Measurements from ENCODE around the gene IFT22.
A peak's percentile ranks its signal among the peaks of the same experiment; 100 is the strongest.
"Not testable (repeated sequence)": the region's sequence is repeated elsewhere in the genome, so short reads cannot be mapped to it uniquely, and the experiment has no call there.

The IFT22 gene

DNA sequence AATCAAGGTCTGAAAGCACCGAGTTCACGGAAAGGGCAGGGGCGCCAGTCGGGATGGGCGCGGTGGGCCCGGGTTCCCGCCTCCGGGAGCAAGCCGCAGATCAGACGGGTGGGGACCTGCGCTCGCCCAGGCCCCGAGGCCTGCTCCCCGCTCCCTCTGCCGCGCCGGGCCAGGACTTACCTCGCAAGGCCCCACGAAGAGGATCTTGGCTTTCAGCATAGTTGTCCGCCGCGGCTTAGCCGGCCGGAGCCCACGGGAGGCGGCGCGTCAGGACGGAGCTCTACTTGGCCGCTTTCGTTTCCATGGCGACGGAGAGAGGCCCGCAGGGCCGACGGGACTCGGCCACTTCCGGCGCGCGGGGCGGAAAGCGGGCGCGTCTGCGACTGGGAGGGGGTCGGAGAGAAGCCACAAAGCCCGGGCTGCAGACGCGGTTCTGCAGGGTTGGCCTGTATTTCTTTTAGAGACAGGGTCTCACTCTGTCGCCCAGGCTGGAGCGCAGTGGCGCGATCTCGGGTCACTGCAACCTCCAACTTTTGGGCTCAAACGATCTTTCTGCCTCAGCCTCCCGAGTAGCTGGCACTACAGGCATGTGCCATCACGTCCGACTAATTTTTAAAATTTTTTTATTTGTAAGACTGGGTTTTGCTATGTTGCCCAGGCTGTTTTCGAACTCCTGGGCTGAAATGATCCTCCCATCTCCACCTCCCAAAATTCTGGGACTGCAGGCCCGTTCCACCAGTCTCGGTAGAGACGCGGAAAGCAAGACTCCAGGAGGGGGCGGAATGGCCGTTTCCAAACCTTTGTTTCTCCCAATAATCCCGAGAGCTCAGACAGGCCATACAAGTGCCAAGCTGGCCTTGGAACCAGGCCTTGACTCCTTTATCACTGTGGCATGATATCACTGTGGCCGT is at the start of gene IFT22:
TSS of gene IFT22 (minus strand) at position 322 of the 911 bp plus-strand sequence. CDS start at position 219, 103 bp downstream.
- peak; percentile 99 for DNase-seq

GRCh38 chr7:101370836-101371235 is 49.2 kb upstream of the IFT22 start:
- DNase-seq: peak; percentile 57

DNA sequence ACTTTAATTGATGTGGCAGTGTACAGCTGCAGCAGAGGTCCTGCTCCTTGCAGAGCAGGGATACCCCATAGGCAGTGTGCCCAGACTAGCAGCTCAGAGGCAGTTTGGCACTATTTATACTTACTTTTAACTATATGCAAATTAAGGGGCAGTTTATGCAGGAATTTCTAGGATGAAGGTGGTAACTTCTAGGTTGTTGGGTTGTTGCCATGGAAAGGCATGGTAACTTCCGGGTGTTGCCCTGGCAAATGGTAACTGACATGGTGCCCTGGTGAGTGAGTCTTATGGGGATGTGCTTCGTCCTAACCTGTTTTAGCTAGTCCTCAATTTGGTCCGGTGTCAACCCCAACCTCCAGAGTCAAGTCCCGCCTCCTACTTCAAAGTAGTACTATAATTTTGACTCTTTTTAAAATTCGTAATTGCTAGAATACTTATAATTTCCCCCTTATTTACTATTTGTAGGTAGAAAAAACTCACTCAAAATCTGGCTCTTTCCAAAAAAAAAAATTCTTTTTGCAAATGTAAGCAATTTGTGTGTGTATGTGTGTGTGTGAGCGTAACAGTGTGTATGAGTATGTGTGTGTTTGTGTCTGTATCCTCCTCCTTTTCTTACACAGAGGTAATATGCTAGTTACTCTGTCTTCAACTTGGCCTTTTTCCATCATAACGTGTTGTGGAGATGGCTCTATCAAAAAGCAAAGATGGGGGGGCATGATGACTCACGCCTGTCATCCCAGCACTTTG is 47.0 kb upstream of the IFT22 start:
- no peak for DNase-seq

- no peak for DNase-seq
Measured at GRCh38 chr7:101367676-101368075, 46.1 kb upstream of the IFT22 start.

DNA sequence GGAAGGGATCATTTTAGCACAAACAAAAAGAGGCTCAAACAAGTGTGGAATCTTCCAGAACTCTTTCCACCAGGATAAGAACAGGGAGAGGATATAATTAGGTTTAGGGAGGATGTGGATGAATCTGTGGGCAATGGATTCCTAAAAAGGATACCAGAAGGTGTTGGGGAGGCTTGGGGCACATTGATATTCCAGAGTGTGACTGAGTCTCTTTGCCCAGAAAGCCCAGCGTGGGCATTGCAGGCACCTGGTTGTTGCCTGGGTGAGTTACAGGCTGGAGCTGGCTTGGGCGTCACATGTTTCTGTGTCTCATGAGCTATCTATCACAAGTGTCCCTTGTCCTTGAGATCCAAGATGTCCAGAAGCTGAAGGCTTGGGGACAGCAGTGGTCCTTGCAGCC is 44.3 kb upstream of the IFT22 start:
- DNase-seq: no peak

DNA sequence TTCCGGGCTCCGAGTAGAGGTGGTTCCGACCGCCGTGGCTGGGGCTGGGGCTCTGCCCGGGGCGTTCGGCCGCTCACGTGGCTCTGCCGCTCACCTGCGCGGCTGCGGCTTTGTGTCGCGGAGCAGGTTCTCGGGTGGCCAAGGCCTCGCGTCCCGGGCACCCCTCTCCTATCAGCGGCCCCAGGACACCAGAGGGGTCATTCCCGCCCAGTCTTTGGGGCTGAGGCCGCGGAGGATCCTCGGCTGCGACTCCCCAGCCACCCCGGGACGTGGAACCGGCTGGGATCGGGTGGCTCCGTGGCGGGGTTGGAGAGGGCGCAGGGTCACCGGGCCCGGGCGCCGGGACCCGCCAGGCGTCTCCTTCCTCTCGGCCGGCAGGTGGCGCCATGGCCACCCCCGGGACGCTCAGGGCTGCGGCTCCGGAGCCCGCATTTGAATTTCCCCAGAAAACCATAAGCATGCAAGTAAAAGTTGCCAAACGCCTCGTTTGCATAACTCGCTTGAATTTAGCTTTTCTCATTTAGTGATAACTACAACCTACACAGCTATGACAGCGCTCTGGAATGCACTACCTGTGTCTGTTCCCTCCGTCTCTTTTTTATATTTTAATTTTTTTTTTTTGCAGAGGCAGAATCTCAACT is 42.2 kb upstream of the IFT22 start:
- DNase-seq: peak; percentile 84

- no peak for DNase-seq
Measured at GRCh38 chr7:101363196-101363733, 41.7 kb upstream of the IFT22 start.

DNA sequence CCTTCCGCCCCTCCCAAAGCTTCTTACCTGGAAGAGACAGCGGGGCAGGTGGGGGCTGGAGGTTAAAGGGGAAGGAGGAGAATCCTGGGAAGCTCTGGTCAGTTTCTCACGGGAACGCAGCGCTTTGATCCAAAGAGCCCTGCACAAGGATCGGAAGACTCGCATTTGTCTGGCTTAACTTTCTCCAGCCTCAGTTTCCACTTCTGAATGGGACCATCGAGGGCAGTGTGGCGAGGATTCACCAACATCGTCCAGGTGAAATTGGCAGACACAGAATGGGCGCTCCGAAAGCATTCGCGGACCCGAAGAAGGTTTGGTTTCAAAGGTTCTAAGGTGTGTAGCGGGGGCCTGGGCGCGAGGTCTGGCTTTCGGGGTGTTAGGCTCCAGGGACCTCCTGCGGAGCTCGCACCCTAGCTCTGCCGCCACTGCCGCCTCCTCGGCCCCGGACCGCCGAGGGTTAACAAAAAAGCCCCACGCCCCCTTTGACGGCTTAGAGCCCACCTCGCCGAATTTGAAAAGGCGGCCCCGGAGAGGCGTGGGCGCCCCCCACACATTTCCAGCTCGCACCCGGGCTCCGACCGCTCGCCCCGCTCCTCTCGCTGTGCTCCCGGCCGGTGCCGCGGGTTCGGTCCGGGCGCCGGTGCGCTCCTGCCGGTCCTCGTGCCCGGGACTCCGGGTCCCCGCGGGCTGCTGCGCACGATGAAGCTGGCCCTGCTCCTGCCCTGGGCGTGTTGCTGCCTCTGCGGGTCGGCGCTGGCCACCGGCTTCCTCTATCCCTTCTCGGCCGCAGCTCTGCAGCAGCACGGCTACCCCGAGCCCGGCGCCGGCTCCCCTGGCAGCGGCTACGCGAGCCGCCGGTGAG is 41.0 kb upstream of the IFT22 start, which contains the start of gene COL26A1:
TSS of gene COL26A1 (plus strand) at position 542 of the 862 bp plus-strand sequence. CDS start at position 700, 158 bp downstream.
- peak; percentile 45 for DNase-seq

DNA sequence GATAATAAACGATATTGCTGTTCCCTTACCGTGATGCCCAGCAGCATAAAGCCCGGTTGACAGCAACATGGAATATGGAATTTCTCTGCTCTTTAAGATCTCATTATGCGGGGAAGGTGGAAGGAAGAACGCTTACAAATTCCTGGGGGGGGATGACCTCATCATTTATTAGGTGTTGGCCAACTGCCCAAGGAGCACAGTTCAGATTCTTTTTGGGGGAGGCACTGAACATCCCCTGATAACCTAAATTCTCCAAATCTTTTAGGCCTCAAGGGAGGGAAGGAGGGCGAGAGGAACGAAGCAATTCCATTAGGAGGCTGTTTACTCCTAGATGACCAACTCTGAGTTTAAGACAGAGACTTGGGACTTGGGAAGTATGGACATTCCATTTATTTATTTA is 35.8 kb upstream of the IFT22 start:
- DNase-seq: no peak

DNA sequence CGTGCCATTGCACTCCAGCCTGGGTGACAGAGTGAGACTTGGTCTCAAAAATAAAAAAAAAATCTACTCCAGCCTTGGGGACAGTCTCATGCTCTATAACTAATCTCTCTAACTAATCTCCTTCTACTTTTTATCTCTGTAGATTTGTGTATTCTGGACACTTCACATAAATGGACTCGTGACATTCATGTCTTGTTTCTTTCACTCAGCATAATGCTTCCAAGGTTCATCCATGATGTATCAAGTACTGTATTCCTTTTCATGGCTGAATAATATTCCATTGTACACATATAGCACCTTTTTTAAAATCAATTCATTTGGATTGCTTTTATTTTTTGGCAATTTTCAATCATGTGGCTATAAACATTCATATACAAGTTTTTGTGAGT is 31.3 kb upstream of the IFT22 start:
- no peak for DNase-seq

DNA sequence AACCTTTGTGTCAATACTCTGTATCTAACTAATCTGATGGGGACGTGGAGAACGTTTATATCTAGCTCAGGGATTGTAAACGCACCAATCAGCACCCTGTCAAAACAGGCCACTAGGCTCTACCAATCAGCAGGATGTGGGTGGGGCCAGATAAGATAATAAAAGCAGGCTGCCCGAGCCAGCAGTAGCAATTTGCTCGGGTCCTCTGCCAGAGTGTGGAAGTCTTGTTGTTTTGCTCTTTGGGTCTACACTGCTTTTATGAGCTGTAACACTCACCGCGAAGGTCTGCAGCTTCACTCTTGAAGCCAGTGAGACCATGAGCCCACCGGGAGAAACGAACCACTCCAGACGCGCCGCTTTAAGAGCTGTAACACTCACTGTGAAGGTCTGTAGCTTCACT is 27.7 kb upstream of the IFT22 start:
- not testable (repeated sequence) for DNase-seq

- DNase-seq: not testable (repeated sequence)
Measured at GRCh38 chr7:101348456-101349067, 26.9 kb upstream of the IFT22 start.

GRCh38 chr7:101347477-101347876 is 25.9 kb upstream of the IFT22 start:
- no peak for DNase-seq

GRCh38 chr7:101342892-101343291 is 21.3 kb upstream of the IFT22 start:
- no peak for DNase-seq

GRCh38 chr7:101340379-101340778 is 18.8 kb upstream of the IFT22 start:
- no peak for DNase-seq

DNA sequence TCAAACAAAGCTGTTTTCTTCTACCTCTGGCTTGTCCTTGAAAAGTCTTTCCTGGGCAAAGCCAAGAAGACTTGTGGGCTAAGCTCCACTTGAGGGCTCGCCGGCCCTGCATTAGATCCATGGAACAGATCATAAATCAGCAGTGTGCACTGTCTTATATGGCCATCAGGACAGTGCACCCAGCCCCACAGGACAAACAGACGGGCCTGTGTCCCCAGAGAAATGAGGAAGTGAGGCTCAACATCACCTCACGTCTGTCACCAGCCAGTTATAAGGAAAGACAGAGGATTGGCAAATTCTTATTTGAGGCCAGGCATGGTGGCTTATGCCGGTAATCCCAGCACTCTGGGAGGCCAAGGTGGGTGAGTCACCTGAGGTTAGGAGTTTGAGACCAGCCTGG is 12.3 kb upstream of the IFT22 start:
- peak; percentile 68 for DNase-seq

DNA sequence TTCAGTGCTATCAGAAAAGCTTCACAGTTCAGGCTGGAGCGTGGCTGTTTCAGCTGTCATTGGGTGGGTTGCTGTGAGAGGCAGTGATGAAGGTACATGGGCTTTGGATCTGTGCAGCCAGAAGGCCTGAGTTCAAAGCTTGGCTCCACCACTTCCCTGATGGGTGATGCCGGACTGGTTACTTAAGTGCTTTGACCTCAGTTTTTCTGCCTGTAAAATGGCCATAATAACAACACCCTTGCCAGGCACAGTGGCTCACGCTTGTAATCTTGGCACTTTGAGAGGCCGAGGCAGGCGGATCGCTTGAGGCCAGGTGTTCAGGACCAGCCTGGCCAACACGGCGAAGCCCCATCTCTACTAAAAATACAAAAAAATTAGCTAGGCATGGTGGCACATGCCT is 10.4 kb upstream of the IFT22 start:
- no peak for DNase-seq

DNA sequence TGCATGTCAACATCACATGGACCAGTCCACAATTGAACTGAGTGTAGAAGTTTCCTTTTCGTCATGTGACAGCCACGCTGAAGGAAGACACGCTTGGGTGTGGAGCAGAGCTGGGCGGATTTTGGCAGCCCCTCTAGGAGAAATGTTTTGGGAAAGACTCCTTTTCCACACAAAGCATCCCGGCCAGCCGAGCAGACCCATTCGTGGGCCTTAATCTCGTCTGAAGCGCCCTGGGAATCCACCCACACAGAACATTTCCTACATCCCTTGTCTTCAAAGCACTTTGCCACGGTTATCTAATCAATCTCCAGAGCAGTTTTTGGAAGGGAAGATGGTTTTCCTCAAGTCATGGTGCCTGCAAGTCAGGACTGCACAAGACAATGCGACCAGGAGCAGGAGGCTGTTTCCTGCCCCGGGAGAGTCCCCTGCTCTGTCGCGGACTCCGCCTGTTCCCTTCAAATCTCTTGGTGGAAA is 8.4 kb upstream of the IFT22 start:
- DNase-seq: no peak

DNA sequence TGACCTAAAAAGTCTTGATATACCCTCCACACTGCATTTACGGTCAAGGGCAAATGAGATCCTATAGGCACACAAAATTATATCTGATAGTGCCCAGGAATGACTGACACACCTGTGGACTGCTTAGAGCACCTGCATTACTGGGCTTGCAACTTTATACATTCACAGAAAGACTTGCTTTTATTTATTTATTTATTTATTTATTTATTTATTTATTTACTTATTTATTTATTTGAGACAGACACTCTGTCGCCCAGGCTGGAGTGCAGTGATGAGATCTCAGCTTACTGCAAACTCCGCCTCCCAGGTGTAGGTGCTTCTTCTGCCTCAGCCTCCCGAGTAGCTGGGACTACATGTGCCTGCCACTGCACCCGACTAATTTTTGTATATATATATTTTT is 6.5 kb upstream of the IFT22 start:
- DNase-seq: no peak

DNA sequence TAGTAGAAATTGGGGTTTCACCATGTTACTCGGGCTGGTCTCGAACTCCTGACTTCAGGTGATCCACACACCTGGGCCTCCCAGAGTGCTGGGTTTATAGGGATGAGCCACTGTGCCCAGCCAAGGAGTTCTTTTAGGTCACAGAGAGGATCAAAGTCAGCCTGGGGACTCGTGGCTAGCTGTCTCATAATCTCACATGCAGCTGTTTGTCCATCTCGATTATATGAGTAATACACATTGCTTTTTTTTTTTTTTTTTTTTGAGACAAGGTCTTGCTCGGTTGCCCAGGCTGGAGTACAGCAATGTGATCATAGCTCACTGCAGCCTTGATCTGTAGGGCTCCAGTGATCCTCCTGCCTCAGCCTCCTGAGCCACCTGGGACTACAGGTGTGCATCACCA is 2.2 kb downstream of the IFT22 start:
- no peak for DNase-seq

- DNase-seq: peak; percentile 81
Measured at GRCh38 chr7:101315336-101315735, 6.3 kb downstream of the IFT22 start.

Data from RPMI8226 (cell line).